Activated T-helper 1 cell treated with anti-CD3 and anti-CD28 coated beads, Interleukin-2, amount 50 U/mL, for 16 hours (primary cell): ENCODE data around the gene DENND5A.
"Not testable (repeated sequence)": the region's sequence is repeated elsewhere in the genome, so short reads cannot be mapped to it uniquely, and the experiment has no call there.

ENCODE experiments used
- DNase-seq, 2 donors: peaks; one replicate each; pipeline ENCODE4 v3.0.0-alpha.2; 2020; ENCODE audit warnings: low read depth in 1 of 2, low spot score in 1 of 2

Gene DENND5A

DNA sequence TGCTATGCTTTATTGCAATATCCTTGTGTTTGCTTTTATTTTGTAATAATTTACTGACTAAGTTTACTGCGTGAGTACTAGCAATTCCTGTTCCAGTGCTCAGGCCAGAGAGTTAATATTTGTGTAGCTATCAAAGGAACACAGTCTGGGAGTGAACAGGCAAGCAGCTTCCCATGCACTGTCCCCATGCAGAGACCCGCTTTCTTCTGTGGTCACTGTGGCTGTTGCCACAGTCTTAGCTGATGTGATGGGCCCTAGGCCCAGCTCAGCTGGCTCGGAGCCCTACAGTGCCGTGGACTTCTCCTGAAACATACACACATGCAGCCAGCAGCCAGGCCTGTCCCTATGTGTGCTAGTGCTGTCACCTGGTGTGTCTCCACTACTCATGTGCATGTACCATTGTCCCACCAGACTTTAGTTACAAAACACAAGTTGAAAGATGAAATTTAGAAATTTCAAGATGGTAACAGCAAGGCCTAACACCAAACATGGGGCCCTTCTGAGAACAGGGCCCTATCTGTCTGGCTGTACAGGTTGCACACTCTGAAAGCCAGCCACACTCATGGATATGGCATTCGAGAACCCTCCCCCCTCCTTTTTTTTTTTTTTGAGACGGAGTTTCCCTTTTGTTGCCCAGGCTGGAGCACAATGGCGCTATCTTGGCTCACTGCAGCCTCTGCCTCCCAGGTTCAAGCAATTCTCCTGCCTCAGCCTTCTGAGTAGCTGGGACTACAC, 161.4 kb downstream of the DENND5A start:
- no peak for DNase-seq

DNA sequence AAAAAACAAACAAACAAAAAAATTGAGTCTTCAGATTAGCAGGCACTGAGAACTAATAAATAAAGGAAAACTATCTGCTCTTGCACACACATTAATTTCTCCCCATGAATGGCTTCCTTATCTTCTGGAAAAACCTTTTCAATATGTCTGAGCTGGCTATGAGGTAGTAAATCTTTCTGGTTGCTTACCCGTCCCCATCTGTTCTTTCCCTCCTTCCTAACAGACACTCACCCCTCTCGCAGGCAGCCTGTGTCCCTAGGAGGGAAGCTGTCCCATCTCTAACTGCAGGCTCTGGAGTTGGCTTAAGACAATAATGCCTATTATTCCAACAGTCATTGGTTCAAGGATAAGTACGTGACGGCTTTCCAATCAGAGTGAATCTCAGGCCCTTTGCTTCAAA, 165.5 kb downstream of the DENND5A start:
- no peak for DNase-seq

DNA sequence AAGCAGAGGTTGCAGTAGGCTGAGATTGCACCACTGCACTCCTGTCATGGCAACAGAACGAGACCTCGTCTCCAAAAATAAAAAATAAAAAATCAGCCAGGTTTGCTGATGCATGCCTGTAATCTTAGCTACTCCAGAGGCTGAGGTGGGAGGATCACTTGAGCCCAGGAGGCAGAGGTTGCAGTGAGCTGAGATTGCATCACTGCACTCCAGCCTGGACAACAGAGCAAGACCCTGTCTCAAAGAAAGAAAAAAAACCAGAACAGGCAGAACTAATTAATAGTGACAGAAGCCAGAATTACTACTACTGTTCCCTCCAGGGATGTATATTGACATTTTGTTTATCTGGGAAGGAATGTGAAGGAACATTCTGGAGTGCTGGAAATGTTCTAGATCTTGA, 166.7 kb downstream of the DENND5A start:
- not testable (repeated sequence) for DNase-seq

DNA sequence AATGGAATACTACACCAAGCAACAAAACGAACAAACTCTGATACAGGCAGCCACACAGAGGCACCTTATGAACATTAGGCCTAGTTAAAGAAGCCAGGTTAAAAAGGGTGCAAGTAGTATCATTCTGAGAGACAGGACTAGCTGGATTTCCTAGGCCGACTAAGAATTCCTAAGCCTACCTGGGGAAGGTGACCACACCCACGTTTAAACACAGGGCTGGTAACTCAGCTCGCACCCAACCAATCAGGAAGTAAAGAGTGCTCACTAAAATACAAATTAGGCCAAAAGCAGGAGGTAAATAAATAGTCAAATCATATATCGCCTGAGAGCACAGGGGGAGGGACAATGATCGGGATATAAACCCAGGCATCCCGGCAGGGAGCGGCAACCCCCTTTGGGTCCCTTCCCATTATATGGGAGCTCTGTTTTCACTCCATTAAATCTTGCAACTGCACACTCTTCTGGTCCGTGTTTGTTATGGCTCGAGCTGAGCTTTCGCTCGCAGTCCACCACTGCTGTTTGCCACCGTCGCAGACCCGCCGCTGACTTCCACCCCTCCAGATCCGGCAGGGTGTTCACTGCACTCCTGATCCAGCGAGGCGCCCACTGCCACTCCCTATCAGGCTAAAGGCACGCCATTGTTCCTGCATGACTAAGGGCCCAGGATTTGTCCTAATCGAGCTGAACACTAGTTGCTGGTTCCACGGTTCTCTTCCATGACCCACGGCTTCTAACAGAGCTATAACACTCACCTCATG, 167.8 kb downstream of the DENND5A start:
- DNase-seq, result not testable (repeated sequence)

DNA sequence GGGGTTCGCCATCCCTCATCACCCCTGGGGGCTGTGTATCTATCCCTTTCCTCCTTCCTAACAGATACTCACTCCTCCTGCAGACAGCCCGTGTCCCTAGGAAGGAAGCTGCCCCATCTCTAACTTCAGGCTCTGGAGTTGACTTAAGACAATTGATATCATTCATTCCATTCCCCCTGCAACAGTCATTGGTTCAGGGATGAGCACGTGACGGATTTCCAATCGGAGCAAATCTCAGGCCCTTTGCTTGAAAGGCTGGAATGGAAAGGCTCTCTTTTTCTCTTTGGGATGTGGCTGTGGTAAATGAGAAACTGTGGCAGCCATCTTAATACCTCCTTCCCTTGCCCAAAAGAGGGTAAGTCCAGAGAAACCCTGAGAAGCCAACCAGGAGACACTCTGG, 168.7 kb downstream of the DENND5A start:
- DNase-seq, result no peak

DNA sequence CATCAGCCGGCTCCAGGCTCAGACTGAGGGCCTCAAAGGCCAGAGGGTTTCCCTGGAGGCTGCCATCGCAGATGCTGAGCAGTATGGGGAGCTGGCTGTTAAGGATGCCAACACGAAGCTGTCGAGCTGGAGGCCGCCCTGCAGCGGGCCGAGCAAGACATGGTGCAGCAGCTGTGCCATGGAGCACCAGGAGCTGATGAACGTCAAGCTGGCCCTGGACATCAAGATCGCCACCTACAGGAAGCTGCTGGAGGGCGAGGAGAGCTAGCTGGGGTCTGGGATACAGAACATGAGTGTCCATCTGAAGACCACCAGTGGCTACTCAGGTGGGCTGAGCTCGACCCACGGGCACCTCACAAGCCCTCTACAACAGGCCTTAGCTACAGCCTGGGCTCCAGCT, 169.7 kb downstream of the DENND5A start:
- DNase-seq, result no peak

DNA sequence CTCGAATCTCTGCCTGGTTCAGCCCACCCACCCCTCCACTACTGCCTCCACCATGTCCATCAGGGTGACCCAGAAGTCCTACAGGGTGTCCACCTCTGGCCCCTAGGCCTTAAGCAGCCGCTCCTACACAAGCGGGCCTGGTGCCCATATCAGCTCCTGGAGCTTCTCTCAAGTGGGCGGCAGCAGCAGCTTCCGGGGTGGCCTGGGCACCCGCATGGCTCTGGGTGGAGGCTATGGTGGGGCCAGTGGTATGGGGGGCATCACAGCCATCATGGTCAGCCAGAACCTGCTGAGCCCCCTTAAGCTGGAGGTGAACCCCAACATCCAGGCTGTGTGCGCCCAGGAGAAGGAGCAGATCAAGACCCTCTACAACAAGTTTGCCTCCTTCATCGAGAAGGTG, 170.7 kb downstream of the DENND5A start:
- DNase-seq, result no peak

DNA sequence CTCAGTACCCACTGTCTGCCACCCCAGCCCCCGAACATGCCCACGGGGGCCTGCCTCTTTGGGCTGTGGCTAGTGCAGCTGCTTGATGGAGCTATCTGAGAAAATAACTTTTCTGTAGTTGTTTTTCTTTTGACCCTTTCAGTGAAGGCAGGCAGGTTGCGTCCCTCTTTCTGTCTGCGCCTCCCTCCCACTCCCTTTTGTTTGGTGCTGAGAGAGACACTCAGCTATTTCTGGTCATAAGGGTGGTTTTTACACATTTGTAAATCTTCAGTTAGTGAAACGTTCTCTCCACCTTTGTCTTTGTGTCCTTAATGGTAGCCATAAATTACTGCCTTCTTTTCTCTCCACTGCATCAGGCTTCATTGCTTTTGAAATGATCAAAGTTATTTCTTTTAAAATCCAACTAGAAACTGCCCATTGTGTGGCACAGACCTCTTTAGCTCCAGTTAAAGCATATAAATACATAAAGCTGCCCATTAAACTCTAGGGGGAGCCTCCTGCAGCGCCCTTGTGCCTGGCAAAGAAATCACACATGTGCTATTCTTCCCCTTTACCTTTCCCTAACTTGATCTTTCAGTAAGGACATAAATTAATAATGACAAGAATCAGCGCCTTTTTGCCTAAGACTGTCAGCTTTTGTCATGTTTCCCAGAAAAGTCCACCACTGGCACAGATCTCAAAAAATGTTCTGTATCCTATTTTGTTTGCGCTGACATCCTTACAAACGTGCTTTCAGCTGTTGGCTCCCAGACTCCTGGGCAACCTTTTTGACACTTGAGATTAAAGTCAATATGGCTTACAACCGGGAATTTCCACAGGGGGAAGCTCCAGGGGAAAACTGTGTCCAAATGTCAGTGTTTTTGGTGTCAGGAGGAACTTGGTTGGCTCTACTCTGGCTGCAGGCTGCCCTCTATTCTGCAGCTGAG, 172.0 kb downstream of the DENND5A start:
- no peak for DNase-seq

DNA sequence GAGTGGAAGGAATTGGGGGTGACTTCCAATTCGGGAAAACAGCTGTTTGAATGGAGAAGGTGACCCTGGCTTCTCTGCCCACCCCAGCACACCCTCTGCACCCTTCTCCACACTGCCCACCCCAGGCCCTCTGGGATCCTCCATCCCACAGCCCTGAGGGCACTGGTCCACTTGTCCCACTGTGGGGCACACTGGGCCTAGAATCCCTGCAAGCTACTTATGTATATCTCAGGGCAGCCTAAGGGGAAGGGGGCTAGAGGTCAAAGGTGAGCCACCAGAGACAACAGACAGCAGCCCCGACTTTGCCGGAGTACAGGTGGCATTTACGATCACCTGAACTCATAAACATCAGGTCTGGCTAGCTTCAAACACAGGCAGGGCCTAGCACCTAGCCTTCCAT, 173.1 kb downstream of the DENND5A start:
- DNase-seq, result no peak

DNA sequence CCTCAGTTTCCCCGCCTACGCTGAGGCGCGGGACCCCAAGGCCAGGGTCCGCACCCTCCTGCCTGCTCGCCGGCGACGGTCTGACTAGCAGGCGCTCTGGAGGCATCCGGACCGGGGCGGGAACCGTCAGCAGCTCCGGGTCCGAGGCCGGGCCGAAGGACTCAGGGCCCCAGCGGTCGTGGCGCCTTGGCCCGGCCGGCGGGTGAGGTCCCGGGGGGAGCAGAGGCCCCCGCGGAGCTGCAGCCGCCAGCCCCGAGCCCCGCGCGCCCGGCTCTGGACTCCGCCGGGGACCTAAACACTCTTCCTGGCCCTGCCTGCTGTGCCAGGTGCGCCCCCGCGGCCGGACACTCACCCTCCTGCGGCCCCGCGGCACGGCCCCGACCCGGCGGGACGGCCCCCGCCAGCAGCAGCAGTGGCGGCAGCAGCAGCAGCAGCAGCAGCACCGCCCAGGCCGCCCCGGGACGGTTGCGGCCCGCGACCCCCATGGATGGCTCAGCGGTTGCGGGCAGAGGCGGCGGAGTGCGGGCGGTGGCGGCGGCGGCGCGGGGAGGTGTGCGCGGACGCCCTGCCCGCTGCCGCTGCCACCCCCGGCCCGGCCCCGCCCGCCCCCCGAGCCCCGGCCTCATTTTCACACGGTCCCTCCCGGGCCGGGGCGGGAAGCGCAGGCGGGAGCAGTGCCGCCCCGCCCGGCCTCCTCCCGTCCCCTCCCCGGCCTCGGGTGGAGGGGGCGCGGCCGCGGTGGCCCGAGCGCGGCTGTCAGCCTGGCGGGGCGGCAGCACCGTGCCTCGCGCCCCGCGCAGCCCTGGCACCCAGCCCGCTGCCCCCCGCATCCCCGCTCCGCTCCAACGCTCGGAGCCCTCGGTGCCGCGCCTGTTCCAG, 173.9 kb downstream of the DENND5A start, which contains the start of gene SCUBE2:
TSS of gene SCUBE2 (minus strand) at position 556 of the 879 bp plus-strand sequence. CDS start at position 485, 71 bp downstream.
- no peak for DNase-seq

DNA sequence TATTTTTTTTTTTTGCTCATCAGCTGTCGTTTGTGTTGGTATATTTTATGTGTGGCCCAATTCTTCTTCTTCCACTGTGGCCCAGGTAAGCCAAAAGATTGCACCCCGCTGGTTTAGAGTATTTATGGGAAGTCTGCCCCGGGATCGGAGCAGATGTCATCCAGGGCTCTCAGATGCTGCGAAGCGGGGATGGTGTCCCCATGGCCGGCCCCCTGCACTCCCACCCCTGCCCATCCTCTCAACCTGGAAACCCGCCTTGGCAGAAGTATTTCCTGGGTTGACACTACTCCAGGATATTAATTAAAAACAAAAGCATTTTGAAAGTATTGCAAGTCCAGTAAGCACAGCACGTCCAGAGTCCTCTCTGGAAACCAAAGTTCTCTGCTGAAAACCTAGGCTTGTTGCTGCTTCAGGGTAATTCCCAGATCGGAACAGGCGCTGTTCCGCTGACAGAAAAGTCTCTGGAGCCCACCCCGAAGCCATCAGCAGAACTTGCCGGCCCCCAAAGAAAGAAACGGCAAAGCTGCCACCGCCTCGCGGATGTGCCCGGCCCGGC, 174.6 kb downstream of the DENND5A start:
- DNase-seq, result no peak

DNA sequence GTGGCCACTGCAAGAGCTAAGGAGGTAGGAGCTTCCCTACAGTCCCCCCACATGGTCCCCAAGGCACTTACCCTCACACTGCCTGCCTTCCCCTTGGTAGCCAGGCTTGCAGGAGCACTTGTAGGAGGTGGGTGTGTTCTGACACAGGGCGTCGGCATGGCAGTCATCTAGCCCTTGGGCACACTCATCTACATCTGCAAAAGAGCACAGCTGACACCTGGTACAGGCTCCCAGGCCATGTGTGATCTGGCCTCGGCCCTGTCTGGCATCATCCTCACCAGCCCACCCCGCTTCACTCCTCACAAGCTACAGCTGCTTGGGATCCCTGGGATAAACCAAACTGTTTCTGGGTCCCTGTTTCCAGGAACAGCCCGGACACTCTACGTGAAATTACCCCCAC, 175.5 kb downstream of the DENND5A start:
- no peak for DNase-seq

DNA sequence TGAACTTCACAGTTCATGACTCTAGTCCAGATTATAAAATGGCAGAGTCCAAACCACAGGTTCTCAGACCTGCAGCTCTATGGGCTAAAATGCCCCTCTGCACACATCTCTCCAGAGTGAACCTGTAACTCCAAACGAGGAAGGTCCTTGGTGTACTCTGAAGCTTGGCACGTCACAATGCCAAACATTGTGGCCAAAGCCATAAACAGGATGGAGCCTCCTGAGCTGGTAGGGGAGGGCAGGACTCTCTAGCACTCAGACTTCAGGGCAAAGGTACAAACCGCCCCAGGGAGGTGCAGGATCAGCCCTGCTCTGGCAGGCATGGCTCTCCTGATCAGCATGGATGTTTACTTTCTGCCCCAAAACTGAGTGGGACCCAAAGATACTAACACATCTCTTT, 176.1 kb downstream of the DENND5A start:
- DNase-seq, result no peak
